HepG2 (cell line): ENCODE results near the gene S100A8. TPM values are rescaled to one million over a fixed set of nuclear protein-coding genes. Genes with fewer than 3 reads are reported as not detected.

Experiments used
- ATAC-seq: fragments of 200-7000 bp; cut with Tn5 transposase; 3 replicates; pipeline ENCODE4 v1.9.1; 2020; ENCODE audit warnings: mild to moderate bottlenecking, moderate library complexity
- BruUV-seq: library from RNA; stranded (reverse); fragments of 400-500 nt; replicated peaks from 2 replicates; lab custom pipeline; 2021; lab: Mats Ljungman, UMichigan
- CTCF ChIA-PET: fragments of 300-600 bp; formaldehyde crosslinking; extraction: SDS; loops from one replicate; lab custom pipeline; 2021; ENCODE audit warnings: low total read pairs, inconsistent platforms, low intra/inter-chr PET ratio; lab: Yijun Ruan, JAX
- POLR2A ChIA-PET: fragments of 350-600 bp; sonication (Branson Sonifier 250); formaldehyde crosslinking; loops from one replicate; lab custom pipeline; 2020; ENCODE audit warnings: antibody characterized with exemption, inconsistent platforms; lab: Yijun Ruan, JAX
- DNase-seq: peaks from one replicate; pipeline ENCODE4 v3.0.0-alpha.2; 2015; ENCODE audit warnings: low spot score
- FAIRE-seq: peaks from 3 replicates; lab custom pipeline; 2011; peaks lifted over from hg19 to GRCh38; lab: Jason Lieb, UNC
- H2AFZ ChIP-seq: one replicate; pipeline ENCODE4 v1.6.1; 2011; ENCODE audit warnings: low read length, inconsistent platforms
- H3K27ac ChIP-seq: fragments of 300-600 bp; 3 replicates; pipeline ENCODE4 v1.8.0; 2011; ENCODE audit warnings: mixed run types, mild to moderate bottlenecking, mixed read lengths, low read length, inconsistent platforms; ENCODE audit not compliant: insufficient read depth; ENCODE audit errors: extremely low read length
- H3K27me3 ChIP-seq, 2 experiments: fragments of 200-600 bp in 1 of 2; 2 replicates in 1 of 2; 3 replicates in 1 of 2; pipeline versions ENCODE4 v1.6.0 to v1.8.0; 2011; ENCODE audit warnings: low read length in 2 of 2, mild to moderate bottlenecking in 2 of 2, moderate library complexity in 2 of 2, inconsistent platforms in 1 of 2; ENCODE audit not compliant: insufficient read depth in 2 of 2, control insufficient read depth in 1 of 2
- H3K36me3 ChIP-seq, 2 experiments: fragments of 200-600 bp in 1 of 2; replicated peaks in 1 of 2; 2 replicates in 1 of 2; 3 replicates in 1 of 2; pipeline versions ENCODE4 v1.5.1 to v1.8.0; 2011; ENCODE audit warnings: low read length in 2 of 2, inconsistent platforms in 1 of 2; ENCODE audit not compliant: insufficient read depth in 2 of 2, control insufficient read depth in 1 of 2
- H3K4me1 ChIP-seq: 2 replicates; pipeline ENCODE4 v1.5.1; 2012; ENCODE audit warnings: low read length, inconsistent platforms; ENCODE audit not compliant: insufficient read depth
- H3K4me2 ChIP-seq: 2 replicates; pipeline ENCODE4 v1.6.0; 2011; ENCODE audit warnings: low read depth, low read length, inconsistent platforms
- H3K4me3 ChIP-seq, 3 experiments: fragments of 200-600 bp in 1 of 3; sonication (generic), shearing (Covaris generic) in 1 of 3; replicated peaks in 1 of 3; 2 replicates each; pipeline ENCODE4 v1.5.1; 2011 to 2016; ENCODE audit warnings: low read length in 3 of 3, inconsistent platforms in 2 of 3, low read depth in 2 of 3, mild to moderate bottlenecking in 2 of 3, control low read depth in 1 of 3, mixed read lengths in 1 of 3; ENCODE audit not compliant: insufficient read depth in 1 of 3
- H3K79me2 ChIP-seq: one replicate; pipeline ENCODE4 v1.6.1; 2011; ENCODE audit warnings: low read length, inconsistent platforms; ENCODE audit not compliant: insufficient read depth
- H3K9ac ChIP-seq: 2 replicates; pipeline ENCODE4 v1.6.0; 2011; ENCODE audit warnings: mild to moderate bottlenecking, low read depth, low read length, inconsistent platforms; ENCODE audit not compliant: insufficient read depth
- H3K9me3 ChIP-seq: 2 replicates; pipeline ENCODE4 v1.5.1; 2012; ENCODE audit warnings: mild to moderate bottlenecking, low read length
- H4K20me1 ChIP-seq: 2 replicates; pipeline ENCODE4 v1.6.0; 2011; ENCODE audit warnings: inconsistent platforms, mild to moderate bottlenecking, low read length, moderate library complexity; ENCODE audit not compliant: insufficient read depth
- ARID4A ChIP-seq: sonication (generic); formaldehyde crosslinking; IDR thresholded peaks from 2 replicates; pipeline ENCODE4 v1.5.0; 2020; ENCODE audit warnings: mild to moderate bottlenecking, missing genetic modification reagents, borderline replicate concordance
- JARID2 ChIP-seq: sonication (generic); formaldehyde crosslinking; IDR thresholded peaks from 2 replicates; pipeline ENCODE4 v1.8.1; 2023; ENCODE audit warnings: missing genetic modification reagents, inconsistent platforms; ENCODE audit not compliant: insufficient replicate concordance
- MAFF ChIP-seq: IDR thresholded peaks from 2 replicates; pipeline ENCODE4 v1.6.1; 2011; ENCODE audit warnings: low read depth, low read length, improper control_type of control experiment
- U2AF2 ChIP-seq: fragments of 200-400 bp; formaldehyde crosslinking; IDR thresholded peaks from 2 replicates; pipeline ENCODE4 v1.6.1; 2017; ENCODE audit warnings: low read depth, mild to moderate bottlenecking, low read length
- ZNF776 ChIP-seq: sonication (generic); formaldehyde crosslinking; IDR thresholded peaks from 2 replicates; pipeline ENCODE4 v1.4.0; 2020; ENCODE audit warnings: mild to moderate bottlenecking, missing genetic modification reagents
- WGBS: methylation state at CpG from one replicate; pipeline ENCODE4 v1.1.6; 2017; ENCODE audit warnings: low lambda C conversion rate; 5-methylcytosine and 5-hydroxymethylcytosine counted together
- in situ Hi-C: cut with HindIII; loops from 2 replicates; pipeline ENCODE4 v1.10.0; 2017; ENCODE audit warnings: low pct_unique_long_range_greater_than_20kb; ENCODE audit not compliant: extremely low pct_ligation_motif_present
- intact Hi-C: fragments of 100-400 bp; cut with micrococcal nuclease; formaldehyde crosslinking; loops from one replicate; pipeline ENCODE4 v1.10.0; 2022; ENCODE audit not compliant: unreplicated experiment
- polyA plus RNA-seq, 8 experiments: library from polyadenylated mRNA; depleted of rRNA in 3 of 8; stranded (reverse) in 7 of 8; unstranded in 1 of 8; fragments of >200 nt; fragmentation: Illumina TruSeq in 4 of 8; extraction: Trizol in 4 of 8; gene quantifications; 2 replicates each; pipeline versions ENCODE4 v1.2.1 to v1.2.3, GENCODE V29; 2011 to 2016; ENCODE audit warnings: low read depth in 4 of 8, missing spikeins in 1 of 8, mixed read lengths in 1 of 8; ENCODE audit not compliant: insufficient read depth in 1 of 8
- total RNA-seq, 5 experiments: library from RNA; depleted of rRNA; stranded (reverse); fragments of >200 nt; fragmentation: Illumina TruSeq; extraction: Trizol; gene quantifications; 2 replicates each; pipeline ENCODE4 v1.2.3, GENCODE V29; 2016; ENCODE audit warnings: low read depth in 1 of 5

Gene S100A8
- total and polyA plus RNA-seq, 2 of the 13 experiments (the other 11 are each of a cell fraction or from before 2014, with no cell fraction given), result not detected

GRCh38 chr1:153395136-153395685 lies 4.3 kb upstream of the S100A8 start:
- H2AFZ ChIP-seq, result no peak overlapping the region
- H3K4me1 ChIP-seq, result no peaks in the 10 kb centered on the region
- H3K27ac ChIP-seq, result no peak overlapping the region
- no TSS peak for BruUV-seq
- FAIRE-seq (no peak), DNase-seq (no peak), ATAC-seq (no peak)
- H3K36me3 ChIP-seq, result no peaks in the 10 kb centered on the region
- no peaks in the 10 kb centered on the region for H3K79me2 ChIP-seq
- in situ Hi-C loops (no loop called here), intact Hi-C loops (loop anchor here (10.0 kb wide), 2 partner anchors 60 to 1000 kb away; no protein-coding TSS in a partner anchor)
- H3K9ac ChIP-seq, result no peak overlapping the region
- ChIA-PET POLR2A (no interaction called here), CTCF (no interaction called here)
- TF ChIP-seq ZNF776 (CRISPR knock-in tag) (no peak), MAFF (no peak), U2AF2 (no peak), JARID2 (CRISPR knock-in tag) (no peak), ARID4A (no peak)
- WGBS, result 4% methylated on average over 7 of the region's 7 CpGs
- H3K4me2 ChIP-seq, result no peak overlapping the region
- no peaks in the 10 kb centered on the region for H3K9me3 ChIP-seq
- H4K20me1 ChIP-seq, result no peaks in the 10 kb centered on the region
- no peak overlapping the region for H3K4me3 ChIP-seq
- peaks cover 1 to 46% of the 10 kb centered on the region in 2 experiments; a peak in 4 of 5 replicates for H3K27me3 ChIP-seq
